GM19099 (cell line): ENCODE data around the gene NDUFB5.
A peak's percentile ranks its signal among the peaks of the same experiment; 100 is the strongest.

Source experiments
- POLR2A ChIP-seq: IDR thresholded peaks from 3 replicates; pipeline ENCODE4 v1.6.1; 2011; ENCODE audit warnings: low read depth; ENCODE audit not compliant: insufficient read length; ENCODE audit errors: extremely low read depth

NDUFB5 gene

GRCh38 chr3:179608931-179609720 is 4.5 kb downstream of the NDUFB5 start:
- peak; percentile 22 for TF ChIP-seq POLR2A

- no peak for TF ChIP-seq POLR2A
Observed at GRCh38 chr3:179610066-179610465, 5.5 kb downstream of the NDUFB5 start.

GRCh38 chr3:179613807-179614206 is 9.2 kb downstream of the NDUFB5 start:
- TF ChIP-seq POLR2A = no peak

GRCh38 chr3:179615458-179616173 is 11.0 kb downstream of the NDUFB5 start:
- TF ChIP-seq POLR2A = no peak

- no peak for TF ChIP-seq POLR2A
Observed at GRCh38 chr3:179622023-179622422, 17.4 kb downstream of the NDUFB5 start.

GRCh38 chr3:179624451-179624850 is 19.9 kb downstream of the NDUFB5 start:
- TF ChIP-seq POLR2A = no peak

GRCh38 chr3:179630753-179631451 is 26.3 kb downstream of the NDUFB5 start:
- no peak for TF ChIP-seq POLR2A

- no peak for TF ChIP-seq POLR2A
Observed at GRCh38 chr3:179640469-179640868, 35.9 kb downstream of the NDUFB5 start.

- TF ChIP-seq POLR2A = no peak
Observed at GRCh38 chr3:179642871-179643270, 38.3 kb downstream of the NDUFB5 start.

GRCh38 chr3:179646177-179646576 is 41.6 kb downstream of the NDUFB5 start:
- TF ChIP-seq POLR2A = no peak

- TF ChIP-seq POLR2A = no peak
Observed at GRCh38 chr3:179651687-179652446, 47.3 kb downstream of the NDUFB5 start.

GRCh38 chr3:179652447-179653095 is 48.0 kb downstream of the NDUFB5 start, which contains the start of gene USP13:
USP13 (plus strand) TSS chr3:179653040; CDS start chr3:179653226, 186 bp downstream.
- peak; percentile 38 for TF ChIP-seq POLR2A

GRCh38 chr3:179653096-179653797 is 48.7 kb downstream of the NDUFB5 start:
- TF ChIP-seq POLR2A = peak; percentile 56

- TF ChIP-seq POLR2A = no peak
Observed at GRCh38 chr3:179655236-179655635, 50.6 kb downstream of the NDUFB5 start.
